Panc1 (cell line): ENCODE data around the gene PDCD11. TPM values are rescaled to one million over a fixed set of nuclear protein-coding genes. Genes with fewer than 3 reads are reported as not detected.

Source experiments
- ATAC-seq: fragments of 200-7000 bp; cut with Tn5 transposase; 2 replicates; pipeline ENCODE4 v1.9.1; 2020; ENCODE audit warnings: mild to moderate bottlenecking, moderate library complexity
- BruUV-seq: library from RNA; stranded (reverse); fragments of 400-500 nt; replicated peaks from 2 replicates; lab custom pipeline; 2021; lab: Mats Ljungman, UMichigan
- CTCF ChIA-PET: fragments of 300-600 bp; sonication (Branson Sonifier 250); formaldehyde crosslinking; loops from one replicate; lab custom pipeline; 2022; ENCODE audit warnings: antibody characterized with exemption; lab: Charles Lee
- POLR2A ChIA-PET: fragments of 300-600 bp; sonication (Branson Sonifier 250); formaldehyde crosslinking; loops from one replicate; lab custom pipeline; 2022; ENCODE audit warnings: antibody characterized with exemption; lab: Charles Lee
- DNase-seq: peaks from one replicate; pipeline ENCODE4 v3.0.0-alpha.2; 2010; ENCODE audit warnings: low read depth, low spot score
- H3K27ac ChIP-seq: 2 replicates; pipeline ENCODE4 v1.5.1; 2011; ENCODE audit warnings: mild to moderate bottlenecking, low read length, inconsistent platforms
- H3K27me3 ChIP-seq: fragments of 200-500 bp; sonication (Bioruptor generic); 2 replicates; pipeline ENCODE4 v1.6.0; 2014; ENCODE audit warnings: low read length, inconsistent platforms; ENCODE audit not compliant: control insufficient read depth, insufficient read depth
- H3K36me3 ChIP-seq: fragments of 200-500 bp; sonication (Bioruptor generic); 2 replicates; pipeline ENCODE4 v1.5.1; 2014; ENCODE audit warnings: inconsistent platforms, mild to moderate bottlenecking, low read length, moderate library complexity; ENCODE audit not compliant: control insufficient read depth, insufficient read depth
- H3K4me1 ChIP-seq: 2 replicates; pipeline ENCODE4 v1.5.1; 2011; ENCODE audit warnings: inconsistent platforms, mild to moderate bottlenecking, low read length, moderate library complexity; ENCODE audit not compliant: control insufficient read depth, insufficient read depth
- H3K4me3 ChIP-seq, 2 experiments: 2 replicates each; pipeline ENCODE4 v1.5.1; 2011 to 2012; ENCODE audit warnings: low read depth in 2 of 2, low read length in 2 of 2, mild to moderate bottlenecking in 2 of 2, inconsistent platforms in 1 of 2, moderate library complexity in 1 of 2
- H3K9me3 ChIP-seq: fragments of 200-500 bp; sonication (Bioruptor generic); 2 replicates; pipeline ENCODE4 v1.5.1; 2014; ENCODE audit warnings: low read depth, mild to moderate bottlenecking, inconsistent platforms, low read length, moderate library complexity; ENCODE audit not compliant: control insufficient read depth, insufficient read depth
- CTCF ChIP-seq: fragments of 450-650 bp; IDR thresholded peaks from 2 replicates; pipeline ENCODE4 v1.5.1; 2017; ENCODE audit warnings: mild to moderate bottlenecking
- POLR2AphosphoS5 ChIP-seq: IDR thresholded peaks from 2 replicates; pipeline ENCODE4 v1.6.1; 2012; ENCODE audit warnings: mild to moderate bottlenecking, low read depth, low read length, moderate library complexity
- SIN3A ChIP-seq: IDR thresholded peaks from 2 replicates; pipeline ENCODE4 v1.6.1; 2012; ENCODE audit warnings: low read depth, mild to moderate bottlenecking, low read length, moderate library complexity, borderline replicate concordance; ENCODE audit not compliant: insufficient read depth
- TCF7L2 ChIP-seq: IDR thresholded peaks from 2 replicates; pipeline ENCODE4 v1.6.1; 2011; ENCODE audit warnings: mild to moderate bottlenecking, low read depth, low read length, inconsistent platforms
- in situ Hi-C: cut with HindIII; loops from 2 replicates; pipeline ENCODE4 v1.10.0; 2016; ENCODE audit warnings: low sequenced_read_pairs, low pct_unique_long_range_greater_than_20kb
- intact Hi-C: fragments of 100-400 bp; cut with micrococcal nuclease; formaldehyde crosslinking; loops from one replicate; pipeline ENCODE4 v1.10.0; 2022; ENCODE audit not compliant: unreplicated experiment
- total RNA-seq: library from RNA; stranded (reverse); gene quantifications from one replicate; pipeline ENCODE4 v1.2.1, GENCODE V29; 2021; ENCODE audit not compliant: unreplicated experiment
- TF ChIP-seq, protein P1 (sequence below), 2 experiments: IDR thresholded peaks; 2 replicates each; pipeline ENCODE4 v1.6.1; 2011 to 2012; ENCODE audit warnings: low read depth in 2 of 2, control low read depth in 1 of 2, low read length in 1 of 2, mild to moderate bottlenecking in 1 of 2, moderate library complexity in 1 of 2; ENCODE audit not compliant: insufficient read depth in 1 of 2

The PDCD11 gene
- total RNA-seq, 1 experiment from 2014 or later = 92.8 TPM

- no peak overlapping the region for H3K4me3 ChIP-seq
- BruUV-seq = no TSS peak
- ATAC-seq (no peak), DNase-seq (no peak)
- intact Hi-C loops = no loop called here
- H3K36me3 ChIP-seq = peaks cover 66% of the 10 kb centered on the region
- CTCF ChIA-PET = no interaction called here
- POLR2A ChIA-PET = no interaction called here
- TF ChIP-seq TCF7L2 (no peak), CTCF (no peak)
- no peaks in the 10 kb centered on the region for H3K9me3 ChIP-seq
- H3K4me1 ChIP-seq = no peaks in the 10 kb centered on the region
- no peaks in the 10 kb centered on the region for H3K27me3 ChIP-seq
- no peak overlapping the region for H3K27ac ChIP-seq
- in situ Hi-C loops = no loop called here
Observed at GRCh38 chr10:103423748-103424147, 27.3 kb downstream of the PDCD11 start.

- Histone ChIP-seq H3K9me3 (no peaks in the 10 kb centered on the region), H3K4me3 (no peak overlapping the region), H3K27ac (no peak overlapping the region), H3K27me3 (no peaks in the 10 kb centered on the region), H3K4me1 (no peaks in the 10 kb centered on the region), H3K36me3 (peaks cover 62% of the 10 kb centered on the region)
- in situ Hi-C loops = no loop called here
- POLR2A ChIA-PET = no interaction called here
- CTCF ChIA-PET = no interaction called here
- no peak for TF ChIP-seq TCF7L2
- TF ChIP-seq, protein P1, sequence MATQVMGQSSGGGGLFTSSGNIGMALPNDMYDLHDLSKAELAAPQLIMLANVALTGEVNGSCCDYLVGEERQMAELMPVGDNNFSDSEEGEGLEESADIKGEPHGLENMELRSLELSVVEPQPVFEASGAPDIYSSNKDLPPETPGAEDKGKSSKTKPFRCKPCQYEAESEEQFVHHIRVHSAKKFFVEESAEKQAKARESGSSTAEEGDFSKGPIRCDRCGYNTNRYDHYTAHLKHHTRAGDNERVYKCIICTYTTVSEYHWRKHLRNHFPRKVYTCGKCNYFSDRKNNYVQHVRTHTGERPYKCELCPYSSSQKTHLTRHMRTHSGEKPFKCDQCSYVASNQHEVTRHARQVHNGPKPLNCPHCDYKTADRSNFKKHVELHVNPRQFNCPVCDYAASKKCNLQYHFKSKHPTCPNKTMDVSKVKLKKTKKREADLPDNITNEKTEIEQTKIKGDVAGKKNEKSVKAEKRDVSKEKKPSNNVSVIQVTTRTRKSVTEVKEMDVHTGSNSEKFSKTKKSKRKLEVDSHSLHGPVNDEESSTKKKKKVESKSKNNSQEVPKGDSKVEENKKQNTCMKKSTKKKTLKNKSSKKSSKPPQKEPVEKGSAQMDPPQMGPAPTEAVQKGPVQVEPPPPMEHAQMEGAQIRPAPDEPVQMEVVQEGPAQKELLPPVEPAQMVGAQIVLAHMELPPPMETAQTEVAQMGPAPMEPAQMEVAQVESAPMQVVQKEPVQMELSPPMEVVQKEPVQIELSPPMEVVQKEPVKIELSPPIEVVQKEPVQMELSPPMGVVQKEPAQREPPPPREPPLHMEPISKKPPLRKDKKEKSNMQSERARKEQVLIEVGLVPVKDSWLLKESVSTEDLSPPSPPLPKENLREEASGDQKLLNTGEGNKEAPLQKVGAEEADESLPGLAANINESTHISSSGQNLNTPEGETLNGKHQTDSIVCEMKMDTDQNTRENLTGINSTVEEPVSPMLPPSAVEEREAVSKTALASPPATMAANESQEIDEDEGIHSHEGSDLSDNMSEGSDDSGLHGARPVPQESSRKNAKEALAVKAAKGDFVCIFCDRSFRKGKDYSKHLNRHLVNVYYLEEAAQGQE (IDR thresholded peaks at IDR 0.05; ENCODE audit: insufficient read depth in 1 of 2, low read depth in 2 of 2, low read length in 1 of 2) = no peak
- no peak for TF ChIP-seq POLR2AphosphoS5
- no peak for TF ChIP-seq SIN3A
- no peak for TF ChIP-seq CTCF
- intact Hi-C loops = no loop called here
- DNase-seq (no peak), ATAC-seq (no peak)
- no TSS peak for BruUV-seq
Observed at GRCh38 chr10:103427866-103428265, 31.4 kb downstream of the PDCD11 start.
